COLO668 (cell line): ENCODE measurements around the gene TUBB8B.
"Not testable (repeated sequence)": the region's sequence is repeated elsewhere in the genome, so short reads cannot be mapped to it uniquely, and the experiment has no call there.

ENCODE experiments used
- DNase-seq: peaks from one replicate; lab custom pipeline; 2025; ENCODE audit not compliant: unreplicated experiment; lab: John Stamatoyannopoulos, UW

TUBB8B gene

DNA sequence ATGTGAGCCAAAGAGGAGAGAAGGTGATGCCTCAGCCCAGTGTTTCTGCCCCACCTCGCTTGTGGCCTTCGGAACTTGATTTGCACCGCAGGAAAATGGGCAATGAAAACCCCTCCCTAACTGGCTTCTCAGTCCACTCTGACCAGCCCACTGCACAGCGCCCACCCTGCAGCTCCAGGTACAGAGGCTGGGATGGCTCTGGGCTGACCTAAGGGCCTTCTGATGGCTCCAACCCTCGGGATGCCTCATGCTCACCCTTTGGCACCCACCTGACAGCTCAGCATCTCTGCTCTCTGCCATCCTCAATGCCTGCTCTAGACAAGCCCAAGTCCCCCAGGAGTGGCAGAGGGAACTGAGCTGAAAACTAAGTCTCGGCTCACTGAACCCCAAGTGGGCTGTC, 36.2 kb downstream of the TUBB8B start:
- DNase-seq: not testable (repeated sequence)

DNA sequence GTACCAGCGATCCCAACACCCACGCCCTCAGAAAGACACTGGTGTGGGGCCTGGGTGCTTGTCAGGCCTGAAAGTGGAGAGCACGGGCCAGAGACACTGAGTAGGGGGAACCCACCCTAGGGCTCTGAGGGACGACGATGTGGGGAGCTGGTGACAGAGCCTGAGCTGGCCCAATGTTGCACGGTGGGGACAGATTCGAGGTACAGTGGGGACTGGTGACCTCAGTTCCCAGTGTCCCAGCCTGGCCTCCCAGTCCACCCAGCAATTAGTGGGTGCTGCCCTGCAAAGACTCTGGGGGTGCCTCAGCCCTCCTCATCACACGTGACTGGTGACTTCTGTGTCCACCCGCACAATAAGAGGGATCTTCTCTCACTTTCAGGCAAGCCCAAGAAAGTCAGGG, 36.6 kb downstream of the TUBB8B start:
- DNase-seq: not testable (repeated sequence)

DNA sequence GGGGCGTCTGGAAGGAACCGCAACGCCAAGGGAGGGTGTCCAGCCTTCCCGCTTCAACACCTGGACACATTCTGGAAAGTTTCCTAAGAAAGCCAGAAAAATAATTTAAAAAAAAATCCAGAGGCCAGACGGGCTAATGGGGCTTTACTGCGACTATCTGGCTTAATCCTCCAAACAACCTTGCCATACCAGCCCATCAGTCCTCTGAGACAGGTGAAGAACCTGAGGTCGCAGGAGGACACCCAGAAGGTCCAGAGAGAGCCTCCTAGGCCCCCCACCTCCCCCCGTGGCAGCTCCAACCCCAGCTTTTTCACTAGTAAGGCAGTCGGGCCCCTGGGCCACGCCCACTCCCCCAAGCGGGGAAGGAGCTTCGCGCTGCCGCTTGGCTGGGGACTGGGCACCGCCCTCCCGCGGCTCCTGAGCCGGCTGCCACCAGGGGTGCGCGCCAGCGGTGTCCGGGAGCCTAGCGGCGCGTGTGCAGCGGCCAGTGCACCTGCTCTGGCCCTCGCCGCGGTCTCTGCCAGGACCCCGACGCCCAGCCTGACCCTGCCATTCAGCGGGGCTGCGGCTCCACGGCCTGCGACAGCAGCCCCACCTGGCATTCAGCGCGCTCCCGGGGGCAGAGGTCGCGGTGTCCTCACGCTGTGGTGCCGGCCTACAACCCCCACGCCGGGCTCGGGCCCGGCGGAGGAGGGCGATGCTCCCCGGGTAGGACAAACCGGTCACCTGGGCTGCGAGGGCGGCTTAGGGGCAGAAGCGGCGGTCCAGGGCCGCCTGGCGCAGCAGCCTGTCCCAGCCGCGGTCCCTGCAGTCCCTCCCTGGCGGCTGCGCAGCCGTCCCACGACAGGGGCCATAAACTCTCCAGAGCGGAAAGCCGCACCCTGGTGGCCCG, 37.8 kb downstream of the TUBB8B start:
- DNase-seq: not testable (repeated sequence)

DNA sequence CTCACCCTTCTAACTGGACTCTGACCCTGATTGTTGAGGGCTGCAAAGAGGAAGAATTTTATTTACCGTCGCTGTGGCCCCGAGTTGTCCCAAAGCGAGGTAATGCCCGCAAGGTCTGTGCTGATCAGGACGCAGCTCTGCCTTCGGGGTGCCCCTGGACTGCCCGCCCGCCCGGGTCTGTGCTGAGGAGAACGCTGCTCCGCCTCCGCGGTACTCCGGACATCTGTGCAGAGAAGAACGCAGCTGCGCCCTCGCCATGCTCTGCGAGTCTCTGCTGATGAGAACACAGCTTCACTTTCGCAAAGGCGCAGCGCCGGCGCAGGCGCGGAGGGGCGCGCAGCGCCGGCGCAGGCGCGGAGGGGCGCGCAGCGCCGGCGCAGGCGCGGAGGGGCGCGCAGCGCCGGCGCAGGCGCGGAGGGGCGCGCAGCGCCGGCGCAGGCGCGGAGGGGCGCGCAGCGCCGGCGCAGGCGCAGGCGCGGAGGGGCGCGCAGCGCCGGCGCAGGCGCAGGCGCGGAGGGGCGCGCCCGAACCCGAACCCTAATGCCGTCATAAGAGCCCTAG, 38.7 kb downstream of the TUBB8B start:
- DNase-seq: not testable (repeated sequence)

GRCh38 chr18:9937-10336, 39.5 kb downstream of the TUBB8B start:
- not testable (repeated sequence) for DNase-seq
